K562 (cell line): ENCODE data around the gene ATP9B. TPM values are rescaled to one million over a fixed set of nuclear protein-coding genes. Genes with fewer than 3 reads are reported as not detected.

Experiments
- ELK3 ChIP-seq: fragments of 450-650 bp; formaldehyde crosslinking; IDR thresholded peaks from 2 replicates; pipeline ENCODE4 v1.4.0; 2020; ENCODE audit warnings: mild to moderate bottlenecking
- YY1 ChIP-seq, 3 experiments: IDR thresholded peaks; 2 replicates each; pipeline ENCODE4 v1.6.1; 2011; ENCODE audit warnings: low read length in 2 of 3, mild to moderate bottlenecking in 2 of 3, moderate library complexity in 2 of 3, borderline replicate concordance in 1 of 3, control low read depth in 1 of 3, low read depth in 1 of 3; ENCODE audit not compliant: insufficient read depth in 3 of 3, insufficient replicate concordance in 2 of 3, control insufficient read depth in 1 of 3, insufficient read length in 1 of 3; ENCODE audit errors: extremely low read depth in 1 of 3
- ZNF398 ChIP-seq: fragments of 250-450 bp; sonication (Bioruptor Pico); IDR thresholded peaks from 2 replicates; pipeline ENCODE4 v1.8.0; 2021; ENCODE audit warnings: moderate library complexity, mild to moderate bottlenecking, inconsistent platforms
- polyA plus RNA-seq, 8 experiments: library from polyadenylated mRNA; depleted of rRNA in 4 of 8; stranded (reverse) in 5 of 8; unstranded in 3 of 8; fragments of >200 nt; fragmentation: Nextera tagmentation in 2 of 8; fragmentation: Illumina TruSeq in 1 of 8; extraction: Ambion mirVana in 2 of 8; extraction: Trizol in 1 of 8; gene quantifications; 2 replicates each; pipeline versions ENCODE4 v1.2.1 to v1.2.3, GENCODE V29; 2011 to 2014; ENCODE audit warnings: inconsistent platforms in 1 of 8, missing spikeins in 1 of 8
- total RNA-seq, 7 experiments: library from RNA; depleted of rRNA in 6 of 7; stranded (reverse); fragments of >200 nt in 6 of 7; fragmentation: Illumina TruSeq in 2 of 7; extraction: Trizol in 2 of 7; gene quantifications; 2 replicates each; pipeline versions ENCODE4 v1.2.1 to v1.2.3, GENCODE V29; 2011 to 2021; ENCODE audit warnings: low replicate concordance in 1 of 7
- TF ChIP-seq, protein P1 (sequence below): fragments of 250-450 bp; sonication (Bioruptor Pico); IDR thresholded peaks from 2 replicates; pipeline ENCODE4 v1.4.0; 2020

The ATP9B gene
- total and polyA plus RNA-seq, 9 of the 15 experiments (the other 6 are each of a cell fraction or from before 2014, with no cell fraction given), result 0.66 to 13.2 (median 7.9) TPM

DNA sequence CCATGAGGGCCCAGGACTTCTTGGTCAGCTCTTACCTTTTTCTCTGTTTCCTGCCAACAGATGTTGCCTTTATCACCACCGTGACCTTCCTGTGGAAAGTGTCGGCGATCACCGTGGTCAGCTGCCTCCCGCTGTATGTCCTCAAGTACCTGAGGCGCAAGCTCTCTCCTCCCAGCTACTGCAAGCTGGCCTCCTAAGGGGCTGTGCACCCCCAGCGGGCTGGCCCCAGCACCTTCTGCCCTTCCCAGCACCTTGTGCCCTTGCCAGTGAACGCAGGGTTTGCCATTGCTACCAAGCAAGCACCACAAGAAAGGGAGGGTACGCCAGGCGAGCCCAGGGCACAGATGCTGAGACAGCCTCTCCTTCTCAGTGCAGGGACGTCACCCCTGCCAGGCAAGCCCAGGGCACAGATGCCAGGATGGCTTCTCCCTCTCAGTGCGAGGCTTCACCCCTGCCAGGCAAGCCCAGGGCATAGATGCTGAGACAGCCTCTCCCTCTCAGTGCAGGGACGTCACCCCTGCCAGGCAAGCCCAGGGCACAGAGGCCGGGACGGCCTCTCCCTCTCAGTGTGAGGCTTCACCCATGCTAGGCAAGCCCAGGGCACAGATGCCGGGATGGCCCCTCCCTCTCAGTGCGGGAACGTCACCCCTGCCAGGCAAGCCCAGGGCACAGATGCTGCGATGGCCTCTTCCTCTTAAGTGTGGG, 308.1 kb downstream of the ATP9B start (continued):
- TF ChIP-seq ELK3 (CRISPR knock-in tag), result no peak
- TF ChIP-seq YY1 (IDR thresholded peaks at IDR 0.05; ENCODE audit: borderline replicate concordance in 1 of 3, control insufficient read depth in 1 of 3, extremely low read depth in 1 of 3, insufficient read depth in 3 of 3, insufficient read length in 1 of 3, insufficient replicate concordance in 2 of 3, low read depth in 1 of 3, low read length in 2 of 3), result no peak
- TF ChIP-seq, protein P1, sequence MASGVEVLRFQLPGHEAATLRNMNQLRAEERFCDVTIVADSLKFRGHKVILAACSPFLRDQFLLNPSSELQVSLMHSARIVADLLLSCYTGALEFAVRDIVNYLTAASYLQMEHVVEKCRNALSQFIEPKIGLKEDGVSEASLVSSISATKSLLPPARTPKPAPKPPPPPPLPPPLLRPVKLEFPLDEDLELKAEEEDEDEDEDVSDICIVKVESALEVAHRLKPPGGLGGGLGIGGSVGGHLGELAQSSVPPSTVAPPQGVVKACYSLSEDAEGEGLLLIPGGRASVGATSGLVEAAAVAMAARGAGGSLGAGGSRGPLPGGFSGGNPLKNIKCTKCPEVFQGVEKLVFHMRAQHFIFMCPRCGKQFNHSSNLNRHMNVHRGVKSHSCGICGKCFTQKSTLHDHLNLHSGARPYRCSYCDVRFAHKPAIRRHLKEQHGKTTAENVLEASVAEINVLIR, result no peak
- no peak for TF ChIP-seq ZNF398
- TF ChIP-seq, all 486 proteins: peak for 0
